Stimulated activated effector memory CD8-positive, alpha-beta T cell treated with anti-CD3 and anti-CD28 coated beads, Interleukin-12 subunit alpha, Interleukin-12 subunit beta, amount 100 ng/mL, for 72 hours (primary cell): ENCODE data around the gene HDAC4.

Source experiments
- ATAC-seq: fragments of 150-1000 bp; cut with Tn5 transposase; 2 replicates; pipeline ENCODE4 v1.10.0; 2021
- DNase-seq, 2 donors: peaks; one replicate each; pipeline ENCODE4 v3.0.0; 2021 to 2022; ENCODE audit warnings: low spot score in 2 of 2
- H3K27ac Mint-ChIP-seq: one replicate; pipeline ENCODE4 v1.8.0; 2022; ENCODE audit warnings: mild to moderate bottlenecking, mixed read lengths
- H3K36me3 Mint-ChIP-seq: one replicate; pipeline ENCODE4 v1.8.0; 2022; ENCODE audit warnings: mild to moderate bottlenecking, mixed read lengths
- H3K4me1 Mint-ChIP-seq: one replicate; pipeline ENCODE4 v1.8.0; 2022; ENCODE audit warnings: mixed read lengths
- H3K4me3 Mint-ChIP-seq: one replicate; pipeline ENCODE4 v1.8.0; 2022; ENCODE audit warnings: mild to moderate bottlenecking, mixed read lengths
- H3K9me3 Mint-ChIP-seq: one replicate; pipeline ENCODE4 v1.8.0; 2022; ENCODE audit warnings: mixed read lengths

The HDAC4 gene

GRCh38 chr2:239272626-239273025 lies 128.2 kb downstream of the HDAC4 start:
- ATAC-seq (no peak), DNase-seq (no peak)
- H3K36me3 Mint-ChIP-seq: peaks cover 23% of the 10 kb centered on the region
- no peaks in the 10 kb centered on the region for H3K9me3 Mint-ChIP-seq
- H3K4me1 Mint-ChIP-seq: peaks cover 82% of the 10 kb centered on the region
- H3K4me3 Mint-ChIP-seq: no peak overlapping the region
- peak overlapping the region; percentile 60 for H3K27ac Mint-ChIP-seq

GRCh38 chr2:239271882-239272281 lies 128.9 kb downstream of the HDAC4 start:
- Mint-ChIP-seq H3K36me3 (peaks cover 29% of the 10 kb centered on the region), H3K4me3 (no peak overlapping the region), H3K9me3 (no peaks in the 10 kb centered on the region), H3K4me1 (peaks cover 85% of the 10 kb centered on the region), H3K27ac (no peak overlapping the region)
- DNase-seq: no peak
- no peak for ATAC-seq

GRCh38 chr2:239271471-239271870 lies 129.3 kb downstream of the HDAC4 start:
- DNase-seq (no peak), ATAC-seq (no peak)
- H3K4me1 Mint-ChIP-seq: peaks cover 85% of the 10 kb centered on the region
- no peak overlapping the region for H3K27ac Mint-ChIP-seq
- no peaks in the 10 kb centered on the region for H3K9me3 Mint-ChIP-seq
- H3K36me3 Mint-ChIP-seq: peaks cover 27% of the 10 kb centered on the region
- no peak overlapping the region for H3K4me3 Mint-ChIP-seq

- H3K9me3 Mint-ChIP-seq: no peaks in the 10 kb centered on the region
- DNase-seq: no peak
- ATAC-seq: no peak
- H3K27ac Mint-ChIP-seq: no peak overlapping the region
- H3K4me1 Mint-ChIP-seq: peaks cover 86% of the 10 kb centered on the region
- peaks cover 27% of the 10 kb centered on the region for H3K36me3 Mint-ChIP-seq
- no peak overlapping the region for H3K4me3 Mint-ChIP-seq
These were observed 130.9 kb downstream of the HDAC4 start for GRCh38 chr2:239269916-239270315.

- no peak overlapping the region for H3K4me3 Mint-ChIP-seq
- peaks cover 86% of the 10 kb centered on the region for H3K4me1 Mint-ChIP-seq
- ATAC-seq: no peak
- H3K27ac Mint-ChIP-seq: peak overlapping the region; percentile 96
- H3K9me3 Mint-ChIP-seq: no peaks in the 10 kb centered on the region
- peaks cover 27% of the 10 kb centered on the region for H3K36me3 Mint-ChIP-seq
- no peak for DNase-seq
These were observed 131.5 kb downstream of the HDAC4 start for GRCh38 chr2:239269173-239269885.

GRCh38 chr2:239268549-239268948 lies 132.3 kb downstream of the HDAC4 start:
- no peak for DNase-seq
- Mint-ChIP-seq H3K4me1 (peaks cover 86% of the 10 kb centered on the region), H3K36me3 (peaks cover 29% of the 10 kb centered on the region), H3K9me3 (no peaks in the 10 kb centered on the region), H3K27ac (peak overlapping the region; percentile 96), H3K4me3 (peak overlapping the region; percentile 90)
- ATAC-seq: no peak

GRCh38 chr2:239268082-239268481 lies 132.7 kb downstream of the HDAC4 start:
- Mint-ChIP-seq H3K4me1 (peaks cover 86% of the 10 kb centered on the region), H3K36me3 (peaks cover 33% of the 10 kb centered on the region), H3K27ac (peak overlapping the region; percentile 96), H3K4me3 (peak overlapping the region; percentile 90), H3K9me3 (no peaks in the 10 kb centered on the region)
- ATAC-seq: no peak
- no peak for DNase-seq

GRCh38 chr2:239267288-239267951 lies 133.4 kb downstream of the HDAC4 start:
- H3K4me1 Mint-ChIP-seq: peaks cover 86% of the 10 kb centered on the region
- H3K36me3 Mint-ChIP-seq: peaks cover 33% of the 10 kb centered on the region
- DNase-seq (peak; percentile 80 to 92), ATAC-seq (peak; percentile 90)
- peak overlapping the region; percentile 96 for H3K27ac Mint-ChIP-seq
- H3K4me3 Mint-ChIP-seq: peak overlapping the region; percentile 90
- H3K9me3 Mint-ChIP-seq: no peaks in the 10 kb centered on the region

GRCh38 chr2:239266779-239267287 lies 134.0 kb downstream of the HDAC4 start:
- Mint-ChIP-seq H3K4me1 (peaks cover 86% of the 10 kb centered on the region), H3K9me3 (no peaks in the 10 kb centered on the region), H3K27ac (peak overlapping the region; percentile 96), H3K4me3 (peak overlapping the region; percentile 90), H3K36me3 (peaks cover 33% of the 10 kb centered on the region)
- ATAC-seq (no peak), DNase-seq (no peak)

- peaks cover 87% of the 10 kb centered on the region for H3K4me1 Mint-ChIP-seq
- peaks cover 33% of the 10 kb centered on the region for H3K36me3 Mint-ChIP-seq
- H3K27ac Mint-ChIP-seq: peak overlapping the region; percentile 96
- no peaks in the 10 kb centered on the region for H3K9me3 Mint-ChIP-seq
- DNase-seq (no peak), ATAC-seq (no peak)
- peak overlapping the region; percentile 90 for H3K4me3 Mint-ChIP-seq
These were observed 134.4 kb downstream of the HDAC4 start for GRCh38 chr2:239266434-239266766.

- peaks cover 92% of the 10 kb centered on the region for H3K4me1 Mint-ChIP-seq
- ATAC-seq: no peak
These were observed 135.0 kb downstream of the HDAC4 start for GRCh38 chr2:239265681-239266433.

GRCh38 chr2:239264838-239265651 lies 135.8 kb downstream of the HDAC4 start:
- ATAC-seq (peak; percentile 81), DNase-seq (peak; percentile 42 to 80)
- peak overlapping the region; percentile 90 for H3K4me3 Mint-ChIP-seq
- no peaks in the 10 kb centered on the region for H3K9me3 Mint-ChIP-seq
- H3K36me3 Mint-ChIP-seq: peaks cover 33% of the 10 kb centered on the region
- peaks cover 96% of the 10 kb centered on the region for H3K4me1 Mint-ChIP-seq
- peak overlapping the region; percentile 93 for H3K27ac Mint-ChIP-seq

More at GRCh38 chr2:239265681-239266433, 135.0 kb downstream of the HDAC4 start:
- peak in 1 of 2 donors; percentile 49 for DNase-seq
- Mint-ChIP-seq H3K27ac (peak overlapping the region; percentile 96), H3K4me3 (peak overlapping the region; percentile 90), H3K36me3 (peaks cover 33% of the 10 kb centered on the region), H3K9me3 (no peaks in the 10 kb centered on the region)

- H3K4me1 Mint-ChIP-seq: peaks cover 96% of the 10 kb centered on the region
- peak overlapping the region; percentile 90 for H3K4me3 Mint-ChIP-seq
- H3K9me3 Mint-ChIP-seq: no peaks in the 10 kb centered on the region
- peak overlapping the region; percentile 93 for H3K27ac Mint-ChIP-seq
- ATAC-seq (peak; percentile 33), DNase-seq (peak in 1 of 2 donors; percentile 64)
- peaks cover 29% of the 10 kb centered on the region for H3K36me3 Mint-ChIP-seq
These were observed 136.4 kb downstream of the HDAC4 start for GRCh38 chr2:239264492-239264837.

- peak overlapping the region; percentile 90 for H3K4me3 Mint-ChIP-seq
These were observed 136.9 kb downstream of the HDAC4 start for GRCh38 chr2:239263669-239264491.

More at GRCh38 chr2:239263669-239264491, 136.9 kb downstream of the HDAC4 start:
- Mint-ChIP-seq H3K9me3 (no peaks in the 10 kb centered on the region), H3K27ac (peak overlapping the region; percentile 93), H3K4me1 (peaks cover 96% of the 10 kb centered on the region), H3K36me3 (peaks cover 24% of the 10 kb centered on the region)
- ATAC-seq: no peak
- no peak for DNase-seq
